SK-N-DZ (cell line): ENCODE results near the gene GPR161.
A peak's percentile ranks its signal among the peaks of the same experiment; 100 is the strongest.
"Not testable (repeated sequence)": the region's sequence is repeated elsewhere in the genome, so short reads cannot be mapped to it uniquely, and the experiment has no call there.

Source experiments
- DNase-seq: peaks from one replicate; pipeline ENCODE4 v3.0.0-alpha.2; 2015; ENCODE audit warnings: low spot score

GPR161 gene

DNA sequence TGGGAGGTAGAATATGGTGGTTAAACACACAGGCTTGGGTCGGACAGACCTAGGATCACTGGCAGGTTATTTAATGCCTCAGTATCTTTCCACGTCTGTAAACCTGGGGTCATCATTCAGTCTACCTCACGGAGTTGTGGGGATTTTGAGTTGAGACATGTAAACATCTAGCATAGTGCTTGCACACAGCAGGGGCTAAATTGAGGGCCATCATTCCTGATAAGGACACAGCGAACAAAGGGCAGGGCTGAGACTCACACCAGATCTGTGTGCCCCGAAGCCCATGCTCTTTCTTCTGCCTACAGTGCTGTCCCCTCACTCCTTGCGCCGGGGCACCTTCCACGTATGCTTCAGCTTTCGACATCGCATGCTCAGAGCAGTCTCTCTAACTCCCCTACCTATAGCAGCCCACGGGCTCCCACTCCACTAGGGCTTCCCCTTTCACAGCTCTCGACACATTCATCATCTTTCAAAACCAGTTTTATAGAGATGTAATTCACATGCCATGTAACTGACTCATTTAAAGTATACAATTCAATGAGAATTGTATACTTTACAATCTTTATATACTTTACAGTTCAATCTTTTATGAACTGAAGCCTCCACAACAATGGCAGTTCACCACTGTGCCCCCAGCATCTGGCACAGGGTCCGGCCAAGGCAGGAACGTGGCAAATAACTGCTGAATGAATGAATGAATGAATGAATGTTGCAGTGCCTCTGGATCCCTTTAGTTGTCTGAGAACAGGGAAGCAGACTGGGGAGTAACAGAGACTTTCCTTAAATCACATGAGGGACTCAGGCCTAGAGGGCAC is 48.0 kb downstream of the GPR161 start:
- no peak for DNase-seq

DNA sequence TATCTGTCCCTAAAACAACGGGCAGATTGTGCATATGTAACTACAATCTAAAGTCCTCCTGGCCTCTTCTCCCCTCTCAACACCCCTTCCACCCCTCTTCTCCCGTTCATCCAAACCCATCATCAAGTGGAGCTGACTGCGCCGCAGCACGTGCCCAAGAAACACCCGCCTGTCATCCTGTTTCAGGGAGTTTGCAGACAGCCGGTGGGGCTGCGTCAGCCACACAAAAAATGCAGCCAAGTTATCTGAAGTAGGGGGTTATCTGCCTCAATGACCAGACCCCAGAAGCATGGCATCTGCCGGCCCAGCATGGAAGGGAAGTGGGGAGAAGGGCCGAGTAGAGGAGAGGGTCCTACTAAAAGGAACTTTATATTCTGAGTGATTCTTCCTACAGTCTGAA is 49.0 kb downstream of the GPR161 start:
- DNase-seq: no peak

DNA sequence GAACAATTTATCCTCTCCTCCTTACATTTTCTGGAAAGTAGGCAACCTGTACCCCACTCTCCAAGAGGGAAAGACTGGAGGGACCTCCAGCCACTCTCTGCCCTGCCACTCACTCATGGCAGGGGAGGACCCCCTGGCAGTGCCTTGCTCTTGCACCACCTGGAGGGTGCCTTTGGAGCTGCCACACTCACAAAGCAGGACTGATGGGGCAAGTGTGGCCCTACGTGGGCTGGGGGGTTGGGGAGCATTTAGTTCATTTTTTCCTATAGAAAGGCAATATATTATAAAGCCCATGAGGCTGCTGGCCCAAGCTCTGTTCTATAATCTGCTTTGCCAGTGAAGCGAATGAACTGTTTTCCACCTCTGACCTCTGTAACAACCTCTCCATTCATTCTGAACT is 50.3 kb downstream of the GPR161 start:
- DNase-seq: no peak

DNA sequence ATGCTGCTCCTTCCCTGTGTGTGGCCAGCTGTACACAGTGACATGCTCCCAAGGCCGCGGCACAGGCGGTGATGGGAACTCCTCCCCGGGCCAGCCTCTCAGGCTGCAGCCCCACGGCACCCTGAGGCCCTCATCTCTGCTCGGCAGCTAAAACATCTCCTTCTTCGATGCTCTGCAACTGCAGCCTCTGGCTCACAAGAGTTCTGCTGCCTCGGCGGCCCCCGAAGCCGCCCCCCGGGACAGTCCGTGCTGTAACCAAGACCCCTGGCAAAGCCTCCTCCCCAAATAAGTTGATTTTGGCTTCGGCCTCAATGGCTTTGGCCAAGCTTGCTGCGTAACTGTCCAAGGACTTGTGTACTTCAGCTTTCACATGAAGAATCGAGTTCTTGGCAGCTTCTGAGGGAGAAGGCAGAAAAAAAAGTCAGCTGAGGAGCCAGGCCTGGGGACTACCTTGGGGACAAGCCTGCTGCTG is 51.3 kb downstream of the GPR161 start:
- no peak for DNase-seq

DNA sequence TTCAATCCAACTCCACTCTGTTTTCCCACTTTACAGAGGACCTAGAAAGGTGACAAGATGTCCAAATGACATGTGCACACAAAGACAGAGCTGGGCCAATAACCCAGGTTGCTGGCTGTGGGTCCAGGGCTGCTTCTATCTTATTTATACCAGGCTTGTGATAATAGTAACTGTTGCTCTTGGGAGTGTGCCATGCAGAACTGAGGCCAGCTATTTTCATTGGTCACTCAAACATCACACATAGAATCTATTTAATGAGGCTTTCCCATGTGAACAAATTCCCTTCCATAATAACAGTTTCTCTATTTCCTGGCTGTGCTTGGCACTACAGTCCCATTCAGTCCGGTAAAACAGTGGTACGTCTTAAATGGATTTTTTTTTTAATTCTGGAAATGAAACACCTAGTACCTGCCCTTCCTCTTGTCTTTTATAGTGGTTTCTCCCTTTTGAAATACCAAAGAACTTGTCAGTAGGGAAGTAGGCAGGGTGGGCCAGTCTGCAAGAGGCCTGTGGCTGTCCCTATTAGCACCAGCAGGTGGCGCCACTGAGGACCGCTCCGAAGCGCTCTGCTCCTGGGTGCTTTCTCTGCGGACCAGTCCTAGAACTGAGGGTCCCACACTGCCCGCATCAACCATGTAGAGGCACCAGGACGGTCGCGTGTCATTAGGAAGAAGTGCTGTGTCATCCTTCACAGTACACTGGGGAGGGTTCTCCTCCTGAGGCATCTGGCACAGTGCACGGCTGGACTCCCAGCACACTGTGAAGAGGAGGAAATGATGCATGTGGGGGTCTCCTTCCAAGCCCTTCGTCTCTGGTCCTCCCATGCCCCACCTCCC is 52.1 kb downstream of the GPR161 start:
- peak; percentile 18 for DNase-seq

DNA sequence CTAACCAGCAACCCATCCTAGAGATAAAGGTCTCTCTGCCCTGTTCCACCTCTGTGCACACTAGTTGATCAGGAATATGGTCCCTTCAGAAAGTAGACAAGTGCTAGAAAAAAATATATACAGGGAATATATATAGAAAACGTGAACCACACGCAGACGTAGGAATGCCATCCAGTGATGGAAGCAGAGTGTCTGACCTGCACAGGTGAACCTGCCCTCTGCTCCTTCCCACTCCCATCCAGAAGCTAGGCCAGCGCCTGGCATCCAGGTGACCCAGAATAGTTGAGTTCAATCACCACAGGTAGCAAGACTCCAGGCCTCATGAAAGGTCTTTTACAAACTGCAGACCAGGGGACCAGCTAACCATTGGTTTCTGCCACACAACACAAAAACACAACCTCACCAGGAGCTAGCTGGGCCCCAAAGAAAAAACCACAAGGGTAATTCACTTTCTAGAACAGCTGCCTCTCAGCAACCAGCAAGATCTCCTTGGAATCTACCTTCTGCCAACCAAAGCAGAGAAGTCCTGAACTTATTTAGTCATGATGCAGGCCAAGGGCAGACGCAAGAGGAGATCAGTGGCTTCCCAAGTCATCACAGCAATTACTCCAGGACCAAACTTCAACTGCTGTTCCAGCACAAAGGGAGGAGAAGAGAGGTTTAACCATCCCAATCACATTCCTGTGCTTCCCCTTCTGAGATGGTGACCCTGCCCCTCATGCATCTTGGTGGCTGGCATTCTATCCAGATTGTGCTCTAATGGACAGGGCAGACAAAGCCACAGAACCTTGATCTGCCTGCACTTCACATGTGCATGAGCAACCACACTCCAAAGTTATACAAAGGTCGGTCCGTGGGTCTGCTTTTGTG is 53.0 kb downstream of the GPR161 start:
- DNase-seq: no peak

DNA sequence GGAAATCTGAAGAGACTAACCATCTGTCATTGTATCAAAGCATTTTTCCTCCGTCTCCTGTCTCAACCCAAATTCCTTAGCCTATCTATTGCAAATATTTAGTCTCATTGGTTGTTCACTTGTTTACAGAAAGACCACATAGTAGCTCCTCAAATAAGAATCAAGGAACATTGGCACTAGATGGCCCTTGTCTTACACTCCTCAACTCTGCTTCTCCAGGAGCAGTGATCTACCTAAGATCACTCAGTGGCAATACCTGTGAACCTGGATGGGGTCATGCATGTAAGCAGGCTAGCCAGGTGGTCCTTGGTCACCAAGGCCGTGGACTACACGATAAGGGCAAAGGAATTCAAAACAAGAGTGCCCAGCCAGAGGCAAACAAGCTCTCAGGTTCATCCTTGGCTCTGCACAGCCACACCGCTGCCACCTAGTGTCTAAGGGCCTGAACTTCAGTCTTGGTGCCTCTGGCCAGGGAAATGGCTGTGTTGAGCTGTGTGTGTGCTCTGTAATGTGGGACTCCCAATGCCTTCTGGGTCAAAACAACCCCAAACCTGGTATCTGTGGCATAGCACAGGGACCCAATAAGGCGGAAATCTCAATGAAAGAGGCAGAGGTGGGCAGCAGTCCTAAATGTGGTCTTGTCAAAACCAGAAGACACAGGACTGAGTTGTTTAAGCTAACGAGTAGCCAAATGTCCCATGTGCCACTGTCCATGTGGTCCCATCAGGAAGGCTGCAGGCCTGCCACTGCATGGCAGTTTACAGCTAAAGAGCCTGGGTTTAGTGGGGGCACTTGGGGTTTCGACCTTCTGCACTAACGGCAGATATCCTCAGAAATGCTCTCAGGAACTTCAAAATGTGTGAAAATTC is 54.5 kb downstream of the GPR161 start:
- DNase-seq: peak; percentile 61

DNA sequence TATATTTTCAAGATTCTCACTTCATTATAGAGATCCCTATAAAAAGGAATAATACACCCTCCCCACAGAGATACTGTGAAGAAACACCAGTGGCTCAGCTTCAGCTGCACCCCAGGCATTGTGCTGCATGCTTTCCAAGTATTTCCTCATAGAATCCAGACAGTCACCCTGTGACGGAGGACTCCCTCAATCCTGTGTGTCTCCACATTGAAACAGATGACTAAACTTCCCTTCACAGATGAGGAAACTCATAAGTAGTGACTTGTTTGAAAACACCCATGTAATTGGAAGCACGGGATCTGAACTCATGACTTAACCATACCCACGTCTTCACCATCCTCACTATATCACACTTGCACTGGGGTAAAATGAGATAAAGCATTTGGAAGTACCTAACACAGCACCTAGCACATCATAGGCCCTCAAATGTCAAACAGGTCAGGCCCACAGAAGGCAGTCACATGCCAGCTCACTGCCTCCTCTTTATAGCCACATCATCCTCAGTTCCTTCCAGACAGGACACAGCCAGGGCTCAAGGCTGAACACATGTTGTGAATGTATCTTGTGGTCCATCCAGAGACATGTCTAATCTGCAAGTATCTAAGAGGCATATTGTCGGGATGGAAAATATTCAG is 55.2 kb downstream of the GPR161 start:
- DNase-seq: no peak

DNA sequence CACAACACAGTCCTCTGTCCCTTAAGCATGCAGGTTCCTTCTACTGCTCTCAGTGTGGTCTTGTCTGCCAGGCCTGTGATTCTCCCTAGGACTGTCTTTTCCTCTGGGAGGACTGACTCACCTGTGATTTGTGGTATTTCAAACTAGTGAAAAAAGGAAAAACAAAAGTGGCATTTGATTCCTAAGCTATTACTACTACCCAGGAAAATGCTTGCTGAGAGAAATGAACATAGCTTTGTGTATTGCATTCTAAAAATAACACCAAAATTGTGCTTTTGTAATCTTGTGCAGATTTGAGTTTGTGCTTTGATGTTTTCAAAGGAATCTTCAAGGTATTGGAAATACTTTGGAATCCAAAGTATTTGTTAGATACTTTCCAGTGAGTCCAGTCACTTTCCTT is 57.0 kb downstream of the GPR161 start:
- DNase-seq: no peak

DNA sequence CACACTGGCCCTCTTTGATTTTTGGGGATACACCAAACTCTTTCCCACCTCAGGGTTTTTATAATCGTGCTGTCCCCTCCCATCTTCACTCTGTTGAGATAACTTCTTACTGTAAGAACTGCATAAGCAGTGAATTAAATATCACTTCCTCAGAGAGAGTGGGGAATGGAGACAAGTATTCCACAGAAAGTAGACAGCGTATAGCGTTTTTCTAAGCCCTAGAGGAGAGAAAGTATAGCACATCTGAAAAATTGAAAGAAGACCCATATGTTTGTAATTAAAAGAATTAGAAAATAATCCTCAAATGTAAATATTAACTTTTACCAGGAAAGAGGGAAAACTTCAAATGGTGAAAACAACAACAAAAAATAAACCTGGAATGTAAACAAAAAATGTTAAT is 67.3 kb downstream of the GPR161 start:
- DNase-seq: no peak

DNA sequence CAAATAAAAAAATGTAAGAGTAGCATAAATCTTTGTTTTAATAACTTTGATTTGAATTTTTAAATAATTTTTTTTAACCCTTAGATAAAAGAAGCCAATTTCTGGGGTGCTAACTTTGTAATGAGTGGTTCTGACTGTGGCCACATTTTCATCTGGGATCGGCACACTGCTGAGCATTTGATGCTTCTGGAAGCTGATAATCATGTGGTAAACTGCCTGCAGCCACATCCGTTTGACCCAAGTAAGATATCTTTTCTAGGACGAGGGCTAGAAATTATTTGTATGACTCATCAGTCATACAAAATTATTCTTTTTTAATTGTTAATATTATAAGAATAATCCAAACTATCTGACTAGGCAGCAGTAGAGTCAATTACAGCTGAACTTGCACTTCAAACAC is 71.2 kb downstream of the GPR161 start:
- DNase-seq: no peak

DNA sequence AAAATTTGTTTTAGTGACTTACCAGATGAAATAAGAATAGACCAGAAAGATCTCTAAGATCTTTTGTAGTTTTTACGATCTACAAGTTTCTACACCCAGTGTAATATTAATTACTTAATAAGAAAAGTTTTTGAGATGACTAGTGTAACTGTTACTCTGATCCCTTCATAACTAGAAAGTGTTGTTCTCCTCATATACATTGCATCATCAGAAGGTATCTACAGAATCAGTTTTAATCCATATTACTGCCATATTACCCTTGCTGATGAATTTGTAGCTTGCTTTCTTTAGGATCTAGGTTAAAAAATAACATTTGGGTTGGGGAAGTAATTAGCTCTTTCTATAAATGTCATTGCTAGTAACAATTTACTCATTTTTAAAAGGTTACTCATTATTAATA is 72.5 kb downstream of the GPR161 start:
- no peak for DNase-seq

DNA sequence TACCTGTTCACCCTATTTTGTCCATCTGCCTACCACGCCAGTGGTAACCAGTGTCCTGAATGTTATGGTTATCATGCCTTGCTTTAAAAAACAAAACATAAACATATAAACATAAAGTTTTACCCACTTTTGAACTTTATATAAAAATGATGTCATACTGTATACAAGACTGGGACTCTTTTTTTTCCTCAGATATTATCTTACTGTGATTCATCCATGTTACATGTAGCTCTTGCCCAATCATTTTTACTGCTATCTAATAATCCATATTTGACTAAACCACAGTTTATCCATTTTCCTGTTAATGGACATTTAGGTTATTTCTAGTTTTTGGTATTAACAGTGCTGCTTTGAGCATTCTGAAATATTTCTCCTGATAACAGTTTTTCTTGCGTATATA is 78.8 kb downstream of the GPR161 start:
- no peak for DNase-seq

DNA sequence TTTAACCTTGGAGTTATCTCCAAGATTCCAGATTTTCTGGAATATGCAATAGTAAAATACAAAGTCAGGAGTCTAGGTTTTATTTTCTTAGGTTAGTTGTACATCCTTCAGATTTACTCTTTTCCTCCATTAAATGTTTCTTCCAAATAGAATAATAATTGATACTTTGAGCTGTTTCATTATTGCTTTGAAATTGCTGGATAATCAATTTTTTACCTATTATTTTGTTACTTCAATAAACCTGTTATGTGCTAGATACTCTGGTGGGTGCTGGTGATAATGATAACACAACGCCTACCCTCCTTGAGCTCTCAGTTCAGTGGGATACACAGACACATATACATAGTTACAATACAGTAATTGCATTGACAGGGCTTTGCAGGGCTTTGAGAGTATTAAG is 79.4 kb downstream of the GPR161 start:
- no peak for DNase-seq

DNA sequence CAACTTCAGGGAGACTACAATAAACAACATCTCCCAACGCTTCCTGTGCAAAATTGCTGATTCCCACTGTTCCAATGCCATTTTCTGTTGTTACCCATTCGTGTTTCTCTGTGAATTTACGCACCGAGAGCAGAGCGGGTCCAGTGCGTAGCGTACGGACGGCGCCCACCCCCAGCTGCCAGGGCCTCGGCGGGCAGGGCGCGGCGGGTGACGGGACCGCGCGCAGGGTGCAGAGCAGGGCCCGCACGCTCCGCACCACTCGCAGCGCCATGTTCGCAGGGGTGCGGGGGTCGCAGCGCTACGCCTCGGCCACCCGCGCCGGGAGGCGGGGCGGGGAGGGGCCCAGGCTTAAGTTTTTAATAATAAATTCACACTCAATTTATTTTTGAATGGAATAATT is 80.6 kb downstream of the GPR161 start:
- not testable (repeated sequence) for DNase-seq

DNA sequence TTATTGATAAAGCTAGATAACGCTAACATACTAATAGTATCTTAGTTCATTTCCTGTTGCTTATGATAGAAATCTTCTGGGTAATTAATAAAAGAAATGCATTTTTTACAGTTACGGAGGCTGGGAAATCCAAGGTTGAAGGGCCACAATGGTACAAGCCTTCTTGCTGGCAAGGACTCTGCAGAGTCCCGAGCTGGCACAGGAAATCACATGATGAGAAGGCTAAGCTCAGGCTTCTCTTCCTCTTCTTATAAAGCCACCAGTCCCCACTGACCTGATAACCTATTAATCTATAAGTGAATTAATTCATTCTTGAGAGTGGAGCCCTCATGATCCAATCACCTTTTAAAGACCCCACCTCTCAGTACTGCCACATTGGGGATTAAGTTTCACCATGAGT is 82.6 kb downstream of the GPR161 start:
- no peak for DNase-seq

DNA sequence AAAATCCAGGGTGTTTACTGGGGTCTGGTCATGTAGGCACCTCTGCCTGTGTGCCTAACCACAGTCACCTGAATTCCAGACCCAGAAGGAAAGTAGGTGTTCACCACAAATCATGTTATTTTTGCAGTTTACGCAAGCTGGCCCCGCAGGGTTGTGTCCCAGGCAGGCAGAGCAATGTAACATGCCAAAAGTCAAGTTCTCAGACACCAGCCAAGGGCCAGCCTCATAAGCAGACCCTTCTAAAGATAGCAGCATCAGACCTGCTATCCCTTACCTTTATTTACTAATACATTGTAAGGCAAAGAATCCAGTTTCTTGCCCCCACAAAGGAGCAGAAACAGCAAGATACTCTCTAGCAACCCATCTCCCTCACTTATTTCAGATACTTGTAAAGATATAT is 83.0 kb downstream of the GPR161 start:
- no peak for DNase-seq

DNA sequence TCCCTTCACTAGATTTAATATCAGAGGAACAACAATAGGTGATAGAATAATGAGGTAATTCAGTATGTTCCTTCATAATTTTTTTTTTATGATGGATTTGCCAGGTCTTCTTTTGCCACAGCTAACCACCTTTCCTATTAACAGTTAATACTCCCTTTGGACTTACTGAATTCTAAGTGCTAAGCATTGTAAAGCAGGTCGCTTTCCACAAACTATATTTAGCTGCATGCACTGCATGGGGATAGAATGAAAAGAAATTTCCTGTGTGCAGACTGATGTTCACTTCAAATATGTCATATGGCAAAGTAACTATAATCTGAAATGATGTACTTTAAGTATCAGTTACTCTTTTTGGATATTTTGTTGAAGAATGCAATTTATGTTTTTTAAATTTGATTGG is 85.8 kb downstream of the GPR161 start:
- DNase-seq: no peak

DNA sequence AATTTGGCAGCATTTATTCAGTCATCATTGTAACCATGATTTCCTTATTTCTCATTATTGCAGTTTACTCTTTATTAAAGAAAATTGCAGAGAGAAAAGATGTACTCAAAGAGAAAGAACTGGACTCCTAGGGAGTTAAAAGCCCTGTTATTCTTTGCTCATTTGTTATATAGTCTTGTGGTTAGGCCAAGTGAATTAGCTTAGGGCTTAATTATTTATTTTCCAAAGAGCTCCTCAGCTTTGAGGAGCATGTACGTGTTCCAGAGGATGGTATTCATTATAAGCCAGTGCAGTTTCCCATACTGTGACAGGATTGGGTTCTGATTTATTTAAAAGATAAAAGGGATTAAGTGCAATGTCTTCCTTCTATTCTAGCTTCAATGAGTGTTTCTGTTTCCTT is 86.4 kb downstream of the GPR161 start:
- DNase-seq: no peak

DNA sequence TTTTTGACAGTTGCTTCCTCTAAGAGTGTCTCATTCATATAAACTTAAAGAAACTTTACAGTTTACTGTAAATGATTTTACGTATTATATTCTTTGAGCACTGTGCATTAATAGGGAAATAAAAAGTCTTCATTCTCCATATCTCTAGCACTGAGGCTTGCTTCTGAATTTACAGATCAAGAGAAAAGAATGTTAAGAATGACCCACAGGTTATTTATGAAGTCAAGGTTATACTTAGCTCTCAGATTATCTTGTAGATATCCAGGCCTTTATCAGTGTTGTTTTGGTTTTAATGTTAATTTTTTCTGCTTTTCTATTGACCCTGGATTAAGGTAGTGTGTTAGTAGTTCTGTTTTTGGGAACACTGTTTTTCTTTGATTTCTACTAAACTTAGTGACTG is 91.4 kb downstream of the GPR161 start:
- no peak for DNase-seq
